Fibroblast of pulmonary artery (primary cell): ENCODE data around the gene VAV1.
A peak's percentile ranks its signal among the peaks of the same experiment; 100 is the strongest.

Source experiments
- DNase-seq: peaks from one replicate; pipeline ENCODE4 v3.0.0-alpha.2; 2010; ENCODE audit warnings: low read depth
- H3K4me3 ChIP-seq: replicated peaks from 2 replicates; pipeline ENCODE4 v1.5.1; 2011; ENCODE audit warnings: low read depth, mild to moderate bottlenecking, control low read depth, low read length, moderate library complexity
- TF ChIP-seq, protein P1 (sequence below): IDR thresholded peaks from 2 replicates; pipeline ENCODE4 v1.5.1; 2011; ENCODE audit warnings: mild to moderate bottlenecking, control low read depth, low read length, inconsistent platforms; ENCODE audit errors: missing control alignments

VAV1 gene, protein sequence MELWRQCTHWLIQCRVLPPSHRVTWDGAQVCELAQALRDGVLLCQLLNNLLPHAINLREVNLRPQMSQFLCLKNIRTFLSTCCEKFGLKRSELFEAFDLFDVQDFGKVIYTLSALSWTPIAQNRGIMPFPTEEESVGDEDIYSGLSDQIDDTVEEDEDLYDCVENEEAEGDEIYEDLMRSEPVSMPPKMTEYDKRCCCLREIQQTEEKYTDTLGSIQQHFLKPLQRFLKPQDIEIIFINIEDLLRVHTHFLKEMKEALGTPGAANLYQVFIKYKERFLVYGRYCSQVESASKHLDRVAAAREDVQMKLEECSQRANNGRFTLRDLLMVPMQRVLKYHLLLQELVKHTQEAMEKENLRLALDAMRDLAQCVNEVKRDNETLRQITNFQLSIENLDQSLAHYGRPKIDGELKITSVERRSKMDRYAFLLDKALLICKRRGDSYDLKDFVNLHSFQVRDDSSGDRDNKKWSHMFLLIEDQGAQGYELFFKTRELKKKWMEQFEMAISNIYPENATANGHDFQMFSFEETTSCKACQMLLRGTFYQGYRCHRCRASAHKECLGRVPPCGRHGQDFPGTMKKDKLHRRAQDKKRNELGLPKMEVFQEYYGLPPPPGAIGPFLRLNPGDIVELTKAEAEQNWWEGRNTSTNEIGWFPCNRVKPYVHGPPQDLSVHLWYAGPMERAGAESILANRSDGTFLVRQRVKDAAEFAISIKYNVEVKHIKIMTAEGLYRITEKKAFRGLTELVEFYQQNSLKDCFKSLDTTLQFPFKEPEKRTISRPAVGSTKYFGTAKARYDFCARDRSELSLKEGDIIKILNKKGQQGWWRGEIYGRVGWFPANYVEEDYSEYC

DNA sequence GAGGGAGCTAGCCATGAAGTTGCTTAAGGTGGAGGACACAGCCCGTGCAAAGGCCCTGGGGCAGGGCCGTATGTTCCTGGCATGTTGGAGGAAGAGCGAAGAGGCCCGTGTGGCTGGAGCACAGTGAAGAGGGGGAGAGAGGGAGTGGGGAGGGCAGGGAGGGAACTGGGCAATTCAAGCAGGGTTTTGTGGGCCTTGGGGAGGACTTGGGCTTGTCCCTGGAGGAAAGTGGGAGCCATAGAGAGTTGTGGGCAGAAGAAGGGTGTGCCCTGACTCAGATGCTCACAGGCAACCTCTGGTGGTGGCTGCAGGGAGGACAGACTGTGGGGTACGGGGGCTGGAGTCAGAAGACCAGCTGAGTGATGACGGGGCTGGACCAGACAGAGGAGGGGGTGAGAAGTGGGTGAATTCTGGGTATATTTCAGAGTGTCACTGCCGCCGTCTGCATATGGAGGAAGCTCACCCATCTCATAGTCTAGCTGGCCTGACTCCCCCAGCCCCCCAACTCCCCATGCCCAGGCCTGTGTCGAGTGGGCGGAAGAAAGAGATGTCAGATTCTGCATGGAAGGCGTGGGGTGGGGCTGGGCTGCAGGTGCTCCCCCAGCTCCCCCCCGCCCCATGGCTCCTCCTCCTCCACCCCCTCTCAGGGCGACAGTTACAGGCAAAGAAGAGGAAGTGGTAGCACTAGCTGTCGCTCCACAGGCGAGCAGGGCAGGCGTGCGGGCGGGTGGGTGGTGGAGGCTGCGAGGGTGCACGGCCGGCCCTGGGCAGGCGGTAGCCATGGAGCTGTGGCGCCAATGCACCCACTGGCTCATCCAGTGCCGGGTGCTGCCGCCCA, at the start of gene VAV1:
Gene VAV1, plus strand, starts transcription at position 681 of the 838 bp plus-strand sequence. Its CDS starts 100 bp downstream, at position 781.
- DNase-seq, result no peak
- TF ChIP-seq, protein P1, sequence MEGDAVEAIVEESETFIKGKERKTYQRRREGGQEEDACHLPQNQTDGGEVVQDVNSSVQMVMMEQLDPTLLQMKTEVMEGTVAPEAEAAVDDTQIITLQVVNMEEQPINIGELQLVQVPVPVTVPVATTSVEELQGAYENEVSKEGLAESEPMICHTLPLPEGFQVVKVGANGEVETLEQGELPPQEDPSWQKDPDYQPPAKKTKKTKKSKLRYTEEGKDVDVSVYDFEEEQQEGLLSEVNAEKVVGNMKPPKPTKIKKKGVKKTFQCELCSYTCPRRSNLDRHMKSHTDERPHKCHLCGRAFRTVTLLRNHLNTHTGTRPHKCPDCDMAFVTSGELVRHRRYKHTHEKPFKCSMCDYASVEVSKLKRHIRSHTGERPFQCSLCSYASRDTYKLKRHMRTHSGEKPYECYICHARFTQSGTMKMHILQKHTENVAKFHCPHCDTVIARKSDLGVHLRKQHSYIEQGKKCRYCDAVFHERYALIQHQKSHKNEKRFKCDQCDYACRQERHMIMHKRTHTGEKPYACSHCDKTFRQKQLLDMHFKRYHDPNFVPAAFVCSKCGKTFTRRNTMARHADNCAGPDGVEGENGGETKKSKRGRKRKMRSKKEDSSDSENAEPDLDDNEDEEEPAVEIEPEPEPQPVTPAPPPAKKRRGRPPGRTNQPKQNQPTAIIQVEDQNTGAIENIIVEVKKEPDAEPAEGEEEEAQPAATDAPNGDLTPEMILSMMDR, result peak; percentile 1
- no peak within 1 kb of the TSS for H3K4me3 ChIP-seq

DNA sequence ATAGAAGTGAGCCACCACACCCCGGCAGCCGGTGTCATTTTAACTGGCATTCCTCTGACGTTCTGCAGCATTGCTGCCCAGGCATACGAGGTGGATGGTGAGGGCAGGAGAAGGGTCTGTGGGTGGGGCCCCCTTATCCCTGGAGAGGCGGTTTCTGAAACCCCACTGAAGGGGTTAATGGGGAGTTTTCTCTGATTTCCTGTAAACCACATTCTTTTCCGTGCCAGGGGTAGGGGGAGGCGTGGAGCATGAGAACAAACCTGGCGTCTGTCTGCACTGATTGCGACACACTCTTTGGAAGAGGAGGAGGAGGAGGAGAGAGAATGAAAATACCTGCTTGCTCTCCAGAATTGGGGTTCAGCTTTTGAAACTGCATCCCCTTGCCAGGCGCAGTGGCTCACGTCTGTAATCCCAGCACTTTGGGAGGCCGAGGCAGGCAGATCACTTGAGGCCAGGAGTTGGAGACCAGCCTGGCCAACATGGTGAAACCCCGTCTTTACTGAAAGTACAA, 49.3 kb upstream of the VAV1 start:
- TF ChIP-seq, protein P1, result no peak
- DNase-seq, result peak; percentile 83
- no peak overlapping the region for H3K4me3 ChIP-seq

DNA sequence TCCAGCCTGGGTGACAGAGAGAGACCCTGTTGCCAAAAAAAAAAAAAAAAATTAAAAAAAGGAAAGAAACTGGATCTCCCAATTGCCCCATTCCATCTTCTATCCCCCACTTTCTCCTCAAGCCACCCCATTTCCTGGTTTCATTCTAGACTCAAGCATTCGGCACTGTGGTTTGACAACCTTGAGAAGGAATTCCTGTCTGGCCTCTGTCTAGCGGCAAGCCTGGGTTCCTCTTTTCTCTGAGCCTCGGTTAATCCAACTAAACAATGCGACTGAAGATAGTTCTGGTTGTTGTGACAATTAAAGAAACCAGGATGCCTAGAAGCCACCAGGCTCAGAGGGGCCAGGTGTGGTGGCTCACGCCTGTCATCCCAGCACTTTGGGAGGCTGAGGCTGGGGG, 48.8 kb upstream of the VAV1 start:
- TF ChIP-seq, protein P1, result no peak
- DNase-seq, result no peak
- H3K4me3 ChIP-seq, result no peak overlapping the region

DNA sequence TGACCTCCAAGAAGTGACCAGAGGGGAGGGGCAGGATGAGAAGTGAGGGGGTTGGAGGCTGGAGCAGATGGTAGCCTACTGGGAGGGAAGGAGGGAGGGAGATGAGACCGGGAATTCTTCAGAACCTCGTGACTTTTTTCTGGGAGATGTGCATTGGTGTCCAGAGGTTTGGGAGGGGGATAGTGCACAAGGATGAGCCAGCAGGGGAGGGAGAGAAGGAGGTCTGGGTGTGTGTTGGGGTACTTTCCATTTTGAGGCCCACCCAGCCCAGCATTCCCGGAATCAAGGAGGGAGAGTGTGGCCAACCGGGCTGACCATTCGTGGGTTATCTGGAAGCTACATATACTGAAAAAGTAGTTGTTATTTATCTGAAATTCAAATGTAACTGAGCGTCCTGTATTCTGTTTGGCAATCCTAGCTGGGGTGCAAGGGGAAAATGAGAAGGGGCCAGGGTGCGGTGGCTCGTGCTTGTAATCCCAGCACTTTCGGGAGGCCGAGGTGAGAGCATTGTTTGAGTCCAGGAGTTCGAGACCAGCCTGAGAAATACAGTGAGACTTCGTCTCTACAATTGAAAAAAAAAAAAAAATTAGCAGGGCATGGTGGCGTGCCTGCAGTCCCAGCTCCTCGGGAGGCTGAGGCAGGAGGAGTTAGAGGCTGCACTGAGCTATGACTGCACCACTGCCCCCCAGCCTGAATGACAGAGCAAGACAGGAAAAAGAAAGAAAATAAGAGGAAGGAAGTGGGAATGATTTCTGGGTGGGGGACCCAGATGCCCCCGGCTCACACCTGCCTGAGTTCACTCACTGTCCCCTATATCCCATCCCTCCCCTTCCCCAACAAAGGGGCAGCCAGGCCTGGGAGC, 47.6 kb upstream of the VAV1 start:
- TF ChIP-seq, protein P1, result no peak
- no peak overlapping the region for H3K4me3 ChIP-seq
- no peak for DNase-seq

DNA sequence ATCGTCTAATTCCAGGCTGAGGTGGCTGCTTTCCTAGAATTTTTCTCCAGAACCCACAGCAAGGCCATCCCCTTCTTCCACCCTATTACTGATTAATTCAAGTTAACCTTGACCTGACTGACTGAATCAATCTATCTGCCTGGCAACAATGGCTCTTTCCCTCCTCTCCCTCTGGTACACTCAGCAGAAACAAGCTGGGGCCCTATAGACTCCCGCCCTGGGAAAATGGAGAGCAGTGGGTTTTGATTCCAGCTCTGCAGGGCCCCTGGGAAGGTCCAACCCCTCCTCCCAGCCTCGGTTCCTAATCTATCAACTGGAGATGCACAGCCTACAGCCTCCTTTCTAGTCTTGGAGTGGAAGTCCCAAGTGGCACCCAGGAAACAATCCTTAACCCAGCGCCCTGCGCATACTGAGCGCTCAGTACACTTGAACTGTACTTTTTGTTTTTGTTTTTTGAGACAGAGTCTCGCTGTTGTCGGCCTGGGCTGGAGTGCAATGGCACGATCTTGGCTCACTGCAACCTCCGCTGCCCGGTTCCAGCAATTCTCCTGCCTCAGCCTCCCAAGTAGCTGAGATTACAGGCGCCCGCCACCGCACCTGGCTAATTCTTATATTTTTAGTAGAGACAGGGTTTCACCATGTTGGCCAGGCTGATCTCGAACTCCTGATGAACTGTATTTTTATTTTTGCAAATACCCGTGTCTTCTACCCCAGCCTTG, 46.8 kb upstream of the VAV1 start:
- DNase-seq, result no peak
- H3K4me3 ChIP-seq, result no peak overlapping the region
- TF ChIP-seq, protein P1, result no peak
